Stimulated activated CD8-positive, alpha-beta memory T cell treated with anti-CD3 and anti-CD28 coated beads, Interleukin-15, amount 100 ng/mL, for 1 hour (primary cell): ENCODE measurements around the gene JARID2.
"Not testable (repeated sequence)": the region's sequence is repeated elsewhere in the genome, so short reads cannot be mapped to it uniquely, and the experiment has no call there.

Experiments used
- DNase-seq: peaks from one replicate; pipeline ENCODE4 v3.0.0-alpha.2; 2020; ENCODE audit warnings: low read depth

Gene JARID2

GRCh38 chr6:15401120-15401519, 155.3 kb downstream of the JARID2 start:
- no peak for DNase-seq

- DNase-seq = no peak
Observed at GRCh38 chr6:15401769-15402250, 155.9 kb downstream of the JARID2 start.

- DNase-seq = no peak
Observed at GRCh38 chr6:15402406-15403045, 156.7 kb downstream of the JARID2 start.

DNA sequence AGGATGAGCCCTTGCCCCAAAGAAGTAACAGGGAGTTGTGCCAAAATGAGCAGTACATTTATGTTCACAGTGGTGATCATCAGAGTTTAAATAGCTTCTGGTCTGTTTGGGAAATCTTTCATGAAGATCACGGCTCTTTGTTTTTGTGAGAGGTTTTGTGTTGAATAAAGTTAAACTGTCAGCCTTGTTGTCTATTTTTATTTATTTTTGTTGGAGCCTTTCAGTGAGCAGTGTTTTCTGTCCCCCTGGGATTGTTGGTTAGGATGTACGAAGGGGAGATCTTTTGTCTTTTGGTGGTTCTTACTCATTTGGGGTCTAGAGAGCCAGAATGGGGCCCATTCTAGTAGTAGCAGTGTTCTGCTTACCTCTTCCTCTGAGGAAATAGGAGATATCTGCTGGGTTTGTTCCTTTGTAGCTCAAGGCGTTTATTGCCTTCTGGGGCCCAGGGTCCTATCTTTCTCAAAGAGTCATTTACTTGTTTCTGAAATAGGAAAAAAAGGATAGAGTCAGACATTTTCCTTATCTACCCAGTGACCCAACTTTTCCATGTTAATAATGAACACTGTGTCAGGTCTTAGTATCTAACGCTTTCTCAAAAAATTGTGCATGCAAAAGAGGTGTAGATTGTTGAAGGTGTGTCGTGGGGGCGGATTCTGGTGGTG, 157.4 kb downstream of the JARID2 start:
- no peak for DNase-seq

DNA sequence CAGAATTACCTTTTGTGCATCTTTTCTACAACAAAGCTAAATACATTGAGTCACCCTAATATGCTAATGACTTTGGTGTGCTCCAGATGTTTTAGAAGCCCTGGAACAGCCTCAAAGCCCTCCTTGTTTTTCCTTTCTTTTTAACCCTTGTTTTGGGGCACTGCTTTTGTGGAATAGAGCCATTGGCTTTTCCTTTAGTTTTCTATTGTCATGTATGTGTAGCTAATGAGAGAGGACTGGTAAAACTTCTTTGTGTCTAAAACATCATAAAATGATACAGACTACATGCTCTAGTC, 158.8 kb downstream of the JARID2 start:
- DNase-seq = no peak

GRCh38 chr6:15405129-15406068, 159.5 kb downstream of the JARID2 start:
- DNase-seq = no peak

DNA sequence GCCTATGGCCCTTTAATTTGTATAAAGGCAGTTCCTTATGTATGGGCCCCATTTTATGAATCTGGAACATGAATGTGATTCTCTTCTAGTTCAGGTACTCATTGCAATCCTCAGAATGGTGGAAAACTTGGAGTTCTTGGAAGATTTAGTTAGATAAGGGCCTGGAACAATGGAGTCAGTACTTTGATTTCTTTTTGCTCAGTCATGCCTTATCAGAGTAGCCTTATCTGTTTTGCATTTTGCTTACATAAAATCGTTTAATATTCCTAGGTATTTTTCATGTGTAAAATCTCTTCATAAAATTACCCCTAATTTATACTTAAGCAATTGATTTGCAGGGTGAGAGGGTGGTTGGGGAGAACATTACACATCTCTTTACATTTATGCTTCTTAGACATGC, 160.6 kb downstream of the JARID2 start:
- no peak for DNase-seq

DNA sequence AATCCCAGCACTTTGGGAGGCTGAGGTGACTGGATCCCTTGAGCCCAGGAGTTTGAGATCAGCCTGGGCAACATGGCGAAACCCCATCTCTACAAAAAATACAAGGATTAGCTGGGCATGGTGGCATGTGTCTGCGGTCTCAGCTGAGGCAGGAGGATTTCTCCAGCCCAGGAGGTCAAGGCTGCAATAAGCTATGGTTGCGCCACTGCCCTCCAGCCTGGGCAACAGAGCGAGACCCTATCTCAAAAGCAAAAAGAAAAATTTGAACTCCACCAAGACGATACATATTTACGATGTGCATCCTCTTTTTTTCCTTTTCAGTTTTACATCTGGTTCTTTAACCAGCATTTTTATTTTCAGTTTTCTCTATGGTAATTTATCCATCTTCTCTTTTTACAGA, 162.1 kb downstream of the JARID2 start:
- DNase-seq = no peak

DNA sequence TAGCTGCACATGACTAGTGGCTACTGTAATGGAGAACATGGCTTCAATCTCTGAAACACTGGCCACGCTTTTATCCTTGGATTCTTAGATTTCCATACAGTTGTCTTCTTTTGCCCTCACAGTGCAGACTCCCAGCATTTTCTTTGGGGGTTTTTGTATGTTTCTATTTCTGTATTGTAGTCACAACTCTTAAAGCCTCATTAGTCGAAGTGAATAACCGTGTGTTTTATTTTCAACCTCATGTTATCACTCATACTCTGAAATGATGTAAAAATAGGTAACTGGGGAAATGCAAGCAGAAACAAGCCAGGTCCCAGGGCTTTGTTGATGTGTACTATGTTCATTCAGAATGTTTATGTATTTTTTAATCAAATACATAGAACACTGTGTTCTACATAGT, 162.9 kb downstream of the JARID2 start:
- DNase-seq = no peak

GRCh38 chr6:15409301-15410125, 163.6 kb downstream of the JARID2 start:
- no peak for DNase-seq

DNA sequence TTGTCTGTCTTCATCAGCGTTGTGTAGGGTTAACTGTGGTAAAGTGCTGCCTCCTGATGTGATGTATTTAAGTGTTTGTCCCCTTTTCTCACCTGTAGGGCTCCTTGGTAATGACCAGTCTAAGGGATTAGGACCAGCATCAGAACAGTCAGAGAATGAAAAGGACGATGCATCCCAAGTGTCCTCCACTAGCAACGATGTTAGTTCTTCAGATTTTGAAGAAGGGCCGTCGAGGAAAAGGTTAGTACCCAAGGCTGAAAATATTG, 164.2 kb downstream of the JARID2 start:
- no peak for DNase-seq

DNA sequence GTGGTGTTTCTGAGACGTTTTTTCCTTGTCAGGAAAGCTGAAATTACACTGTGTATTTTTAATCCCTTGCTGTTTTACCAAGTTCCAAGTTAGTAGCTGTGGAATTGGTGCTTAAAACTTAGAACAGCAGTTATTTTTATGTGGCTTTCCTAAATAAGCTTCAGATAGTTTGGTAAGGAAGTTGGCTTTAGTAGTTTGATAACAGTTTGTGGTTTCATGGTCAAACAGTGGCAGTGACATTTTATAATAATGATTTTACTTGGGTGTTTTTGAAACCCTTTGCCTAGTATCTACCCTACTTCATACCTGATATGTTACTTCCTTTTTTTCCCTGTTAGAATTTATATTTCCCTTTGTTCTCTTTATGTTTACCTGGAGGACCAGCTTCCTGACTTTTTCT, 164.9 kb downstream of the JARID2 start:
- no peak for DNase-seq

- DNase-seq = no peak
Observed at GRCh38 chr6:15411766-15412165, 165.9 kb downstream of the JARID2 start.

DNA sequence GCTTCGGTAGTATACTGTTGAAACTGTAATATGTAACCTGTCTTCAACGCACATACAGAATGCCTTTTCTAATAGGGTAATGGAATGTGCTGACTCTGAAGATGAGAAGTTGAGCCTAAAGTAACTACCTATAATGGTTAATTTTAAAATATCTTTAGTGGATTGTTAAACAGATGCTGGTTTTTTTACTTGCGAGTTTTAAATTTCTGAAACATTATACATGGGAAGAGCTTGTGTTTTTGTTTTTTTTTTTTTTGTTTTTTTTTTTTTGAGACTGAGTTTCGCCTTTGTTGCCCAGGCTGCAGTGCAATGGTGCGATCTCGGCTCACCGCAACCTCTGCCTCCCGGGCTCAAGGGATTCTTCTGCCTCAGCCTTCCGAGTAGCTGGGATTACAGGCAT, 166.9 kb downstream of the JARID2 start:
- DNase-seq = no peak

DNA sequence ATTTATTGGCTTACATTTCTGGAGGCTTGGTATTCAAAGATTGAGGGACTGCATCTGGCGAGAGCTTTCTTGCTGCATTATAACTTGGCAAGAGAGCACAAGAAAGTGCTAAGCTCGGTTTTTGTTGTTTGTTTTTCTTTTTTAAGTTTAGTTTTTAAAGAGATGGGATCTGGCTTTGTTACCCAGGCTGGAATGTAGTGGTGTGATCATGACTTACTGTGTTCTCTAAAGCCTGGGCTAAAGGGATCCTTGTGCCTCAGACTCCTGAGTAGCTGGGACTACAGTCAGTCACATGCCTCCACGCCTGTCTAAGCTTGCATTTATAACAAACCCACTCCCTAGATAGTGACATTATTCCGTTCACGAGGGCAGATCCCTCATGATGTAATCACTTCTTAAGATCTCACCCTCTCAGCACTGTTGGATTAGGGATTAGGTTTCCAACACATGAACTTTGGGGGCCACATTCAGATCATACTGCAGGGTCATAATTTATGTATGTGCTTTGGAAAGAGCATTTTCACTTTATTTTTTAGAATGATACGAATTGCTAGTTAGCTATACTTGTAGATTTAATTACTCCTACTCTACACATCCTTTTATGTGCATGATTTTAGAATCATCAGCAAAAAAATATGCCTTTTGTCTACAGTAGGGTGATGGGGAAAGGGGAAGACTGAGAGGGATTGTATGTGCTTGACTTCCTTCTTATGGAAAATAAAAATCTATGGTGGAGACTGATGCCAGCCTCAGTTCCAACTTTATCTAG, 167.8 kb downstream of the JARID2 start:
- no peak for DNase-seq

- DNase-seq = no peak
Observed at GRCh38 chr6:15414235-15414612, 168.4 kb downstream of the JARID2 start.

GRCh38 chr6:15415622-15416021, 169.8 kb downstream of the JARID2 start:
- not testable (repeated sequence) for DNase-seq

DNA sequence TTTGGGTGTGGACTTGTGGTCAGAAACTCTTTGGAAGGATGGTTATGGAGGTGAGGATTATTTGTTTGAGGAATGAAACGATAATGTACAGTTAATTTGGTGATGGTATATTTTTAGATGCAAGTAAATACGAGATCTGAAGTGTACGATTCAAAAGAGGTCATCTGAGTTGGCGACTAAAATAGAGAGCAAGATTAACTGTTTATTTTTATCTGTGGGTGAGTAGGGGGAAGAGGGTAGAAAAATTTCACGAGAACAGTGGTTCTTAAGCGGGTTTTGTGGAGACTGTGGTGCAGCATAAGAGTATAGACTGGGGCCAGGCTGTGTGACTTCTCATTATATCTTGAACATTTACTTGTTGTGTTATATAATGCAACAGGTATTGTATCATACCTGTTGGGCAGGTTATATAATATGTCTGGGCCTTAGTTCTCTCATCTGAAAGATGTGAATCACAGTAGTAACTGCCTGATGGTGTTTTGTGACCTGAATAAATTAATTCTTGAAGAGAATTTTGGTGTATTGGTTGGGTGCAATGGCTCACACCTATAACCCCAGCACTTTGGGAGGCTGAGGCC, 171.2 kb downstream of the JARID2 start:
- no peak for DNase-seq

GRCh38 chr6:15417811-15418210, 171.9 kb downstream of the JARID2 start:
- DNase-seq = no peak

GRCh38 chr6:15419493-15419892, 173.6 kb downstream of the JARID2 start:
- DNase-seq = no peak

DNA sequence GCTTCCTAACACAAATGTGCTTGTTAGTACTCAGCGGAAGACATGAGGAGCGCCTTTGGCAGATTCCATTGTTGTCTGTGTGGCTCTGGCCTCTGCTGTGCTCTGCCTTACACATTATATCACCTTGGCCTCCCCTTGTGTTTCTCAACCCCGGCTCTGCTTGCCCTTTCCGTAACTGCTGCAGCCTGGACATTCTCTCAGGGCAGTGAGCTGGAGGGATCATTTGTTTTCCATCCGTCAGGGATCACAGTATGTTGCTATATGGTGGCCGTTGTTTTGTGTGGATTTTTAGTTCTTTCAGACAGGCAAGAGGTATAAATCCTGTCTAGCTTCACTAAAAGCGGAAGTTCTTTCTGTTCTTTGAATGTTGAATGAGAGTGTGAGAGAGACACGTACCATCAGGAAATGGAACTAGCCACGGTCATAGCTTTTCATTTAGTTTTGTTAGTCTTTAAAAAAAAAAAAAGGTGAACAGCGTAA, 175.1 kb downstream of the JARID2 start:
- DNase-seq = no peak
